GM20431 (cell line): ENCODE data around the gene ITGB2.

Source experiments
- in situ Hi-C: fragments of 300-500 bp; cut with MseI, MboI; formaldehyde crosslinking; loops from one replicate; pipeline ENCODE4 v1.15.0; 2020; ENCODE audit warnings: low sequenced_read_pairs; ENCODE audit not compliant: unreplicated experiment

The ITGB2 gene

DNA sequence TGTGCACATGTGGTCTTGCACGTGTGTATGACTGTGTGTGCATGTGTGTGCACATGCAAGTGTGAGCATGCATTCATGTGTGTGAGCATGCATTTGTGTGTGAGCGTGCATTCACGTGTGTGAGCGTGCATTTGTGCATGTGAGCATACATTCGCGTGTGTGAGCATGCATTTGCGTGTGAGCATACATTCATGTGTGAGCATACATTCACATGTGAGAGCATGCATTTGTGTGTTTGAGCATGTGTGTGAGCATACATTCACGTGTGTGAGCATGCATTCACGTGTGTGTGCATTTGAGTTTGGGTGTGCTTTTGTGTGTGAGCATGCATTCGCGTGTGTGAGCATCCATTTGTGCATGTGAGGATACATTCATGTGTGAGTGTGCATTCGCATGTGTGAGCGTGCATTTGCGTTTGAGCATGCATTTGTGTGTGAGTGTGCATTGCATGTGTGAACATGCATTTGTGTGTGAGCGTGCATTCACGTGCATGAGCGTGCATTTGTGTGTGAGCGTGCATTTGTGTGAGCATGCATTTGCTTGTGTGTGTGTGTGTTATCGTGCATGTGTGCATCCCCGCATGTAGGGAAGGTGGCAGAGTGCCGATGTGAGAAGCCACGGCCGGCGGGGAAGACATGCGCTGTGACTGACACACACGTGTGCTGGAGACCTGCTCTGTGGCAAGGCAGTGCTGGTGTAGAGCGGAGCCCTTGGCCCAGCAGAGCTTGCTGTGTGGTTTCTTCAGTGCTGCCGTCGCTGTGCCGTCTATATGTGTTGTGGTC is 18.2 kb downstream of the ITGB2 start:
- in situ Hi-C loops: no loop called here

DNA sequence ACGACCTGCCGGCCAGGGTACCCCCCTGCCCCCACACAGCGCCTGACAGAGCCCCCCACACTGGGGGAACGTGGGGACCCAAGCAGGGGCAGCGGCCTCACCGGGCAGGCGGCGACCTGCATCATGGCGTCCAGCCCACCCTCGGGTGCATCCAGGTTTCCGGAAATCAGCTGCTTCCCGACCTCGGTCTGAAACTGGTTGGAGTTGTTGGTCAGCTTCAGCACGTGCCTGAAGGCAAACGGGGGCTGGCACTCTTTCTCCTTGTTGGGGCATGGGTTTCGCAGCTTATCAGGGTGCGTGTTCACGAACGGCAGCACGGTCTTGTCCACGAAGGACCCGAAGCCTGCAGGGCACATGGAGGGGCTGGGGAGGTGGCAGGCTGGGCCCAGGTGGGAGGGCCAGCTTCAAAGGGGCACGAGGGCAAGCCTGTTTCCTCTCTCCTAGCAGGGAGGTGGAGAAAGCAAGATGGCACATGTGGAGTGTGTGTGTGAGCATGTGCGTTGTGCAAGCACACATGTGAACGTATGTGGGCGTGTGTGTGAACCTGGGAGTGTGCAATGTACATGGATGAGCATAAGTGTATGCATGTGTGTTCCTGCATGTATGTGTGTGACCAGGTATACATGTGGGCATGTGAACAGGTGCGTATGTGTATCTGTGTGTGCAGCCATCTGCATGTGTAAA is 19.2 kb downstream of the ITGB2 start:
- in situ Hi-C loops: no loop called here

DNA sequence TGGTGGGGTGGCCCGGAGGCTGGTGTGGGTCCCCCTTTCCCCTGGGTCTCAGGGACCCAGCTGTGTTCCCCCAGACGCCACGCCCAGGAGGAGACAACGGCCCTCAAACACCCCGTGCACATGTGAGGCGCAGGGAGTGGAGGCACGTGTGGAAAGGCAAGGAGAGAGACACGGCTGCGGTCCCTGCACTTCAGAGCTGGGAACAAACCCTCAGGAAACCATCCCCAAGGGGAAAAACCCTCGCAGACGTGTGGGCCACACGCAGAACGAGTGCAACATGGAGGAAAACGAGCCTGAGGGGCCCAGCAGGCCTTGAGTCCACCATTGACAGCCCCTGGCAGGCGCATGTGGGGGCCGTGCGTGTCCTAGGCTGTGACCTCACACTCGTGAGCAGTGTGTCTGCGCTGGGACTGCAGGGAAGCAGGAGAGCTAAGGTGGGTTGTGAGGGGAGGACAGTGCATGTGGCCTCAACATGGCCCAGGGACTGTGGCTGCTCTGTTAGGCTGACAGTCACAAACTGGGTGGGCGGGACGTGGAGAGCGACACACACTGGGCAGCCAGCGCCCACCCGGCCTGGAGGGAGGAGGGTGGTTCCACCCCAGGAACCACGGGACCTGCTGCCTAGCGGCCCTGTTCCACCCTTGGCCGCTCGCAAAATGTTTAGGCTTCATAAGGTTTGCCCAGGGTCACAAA is 20.0 kb downstream of the ITGB2 start:
- in situ Hi-C loops: no loop called here

DNA sequence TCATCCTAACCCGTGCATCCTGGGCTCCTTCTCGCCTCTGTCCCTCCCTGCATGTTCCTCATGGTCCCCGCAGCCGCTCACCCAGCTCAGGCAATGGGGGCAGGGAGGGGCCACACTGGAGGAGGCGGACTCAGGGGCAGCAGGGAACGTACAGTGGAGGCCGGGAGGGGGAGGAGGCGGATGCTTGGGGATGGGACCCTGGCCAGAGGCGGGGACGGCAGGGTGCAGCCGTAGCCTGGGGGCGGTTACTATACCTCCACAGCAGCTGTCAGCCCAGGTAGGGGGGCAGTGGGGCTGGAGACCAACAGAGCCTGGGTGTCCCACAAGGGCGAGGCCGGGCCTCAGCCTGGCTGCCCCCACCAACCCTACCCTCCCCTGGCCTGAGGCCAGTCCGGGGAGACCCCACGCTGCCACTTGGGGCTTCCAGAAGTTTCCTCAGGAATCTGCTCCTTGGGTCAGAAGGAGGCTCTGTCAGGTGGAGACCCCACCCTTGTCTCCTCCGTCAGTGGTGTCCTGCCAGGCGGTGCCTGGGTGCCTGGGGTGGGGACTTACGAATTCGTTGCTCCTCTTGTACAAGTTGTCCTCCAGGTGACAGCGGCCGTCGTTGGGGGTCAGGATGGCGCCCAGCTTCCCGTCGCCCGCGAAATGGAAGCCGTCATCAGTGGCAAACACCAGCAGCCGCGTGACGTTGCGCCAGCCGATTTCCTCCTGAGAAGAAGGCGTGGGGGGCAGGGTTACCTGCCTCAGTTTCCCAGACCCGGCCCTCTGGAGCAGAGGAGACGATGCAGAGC is 20.7 kb downstream of the ITGB2 start:
- in situ Hi-C loops: no loop called here

DNA sequence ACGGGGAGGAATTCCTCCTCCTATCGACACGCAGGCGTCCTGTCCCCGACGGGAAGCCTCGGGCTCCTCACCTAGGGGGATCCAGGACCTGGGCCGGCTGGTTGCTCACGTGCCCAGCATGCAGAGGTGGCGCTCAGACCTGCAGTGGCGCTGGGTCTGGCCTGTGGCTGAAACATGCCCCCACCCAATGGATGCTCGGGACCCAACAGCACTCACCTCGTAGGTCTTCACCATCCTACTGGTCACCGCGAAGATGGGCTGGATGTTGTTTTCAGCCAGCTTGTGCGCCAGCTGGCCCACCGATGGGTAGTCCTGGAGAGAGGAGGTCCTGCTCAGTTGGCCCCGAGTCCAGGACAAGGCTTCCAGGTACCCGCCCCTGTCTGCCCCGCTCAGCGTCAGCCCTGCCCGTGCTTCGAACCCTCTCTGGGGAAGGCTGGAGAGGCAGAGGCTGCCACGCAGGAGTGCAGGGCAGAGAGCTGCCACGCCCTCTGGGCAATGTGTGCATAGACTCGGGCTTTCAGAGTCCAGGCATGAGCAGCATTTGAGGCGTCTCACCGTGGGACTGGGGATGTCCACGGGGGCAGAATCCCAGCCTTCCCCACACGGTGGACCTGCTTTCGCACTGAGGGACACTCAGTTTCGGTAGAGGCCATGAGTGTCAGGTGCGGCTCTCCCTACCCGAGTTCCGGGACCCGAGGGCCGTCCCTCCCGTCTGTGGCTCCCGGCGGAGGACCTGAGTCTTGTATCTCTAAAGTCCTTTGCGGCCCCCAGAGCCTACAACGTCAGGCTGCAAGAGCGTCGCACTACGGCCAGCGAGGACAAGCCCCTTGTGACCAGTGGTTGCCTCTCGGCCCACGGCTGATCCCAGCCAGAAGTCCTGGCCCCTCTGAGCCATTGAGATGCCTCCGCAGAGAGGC is 21.6 kb downstream of the ITGB2 start:
- in situ Hi-C loops: no loop called here

DNA sequence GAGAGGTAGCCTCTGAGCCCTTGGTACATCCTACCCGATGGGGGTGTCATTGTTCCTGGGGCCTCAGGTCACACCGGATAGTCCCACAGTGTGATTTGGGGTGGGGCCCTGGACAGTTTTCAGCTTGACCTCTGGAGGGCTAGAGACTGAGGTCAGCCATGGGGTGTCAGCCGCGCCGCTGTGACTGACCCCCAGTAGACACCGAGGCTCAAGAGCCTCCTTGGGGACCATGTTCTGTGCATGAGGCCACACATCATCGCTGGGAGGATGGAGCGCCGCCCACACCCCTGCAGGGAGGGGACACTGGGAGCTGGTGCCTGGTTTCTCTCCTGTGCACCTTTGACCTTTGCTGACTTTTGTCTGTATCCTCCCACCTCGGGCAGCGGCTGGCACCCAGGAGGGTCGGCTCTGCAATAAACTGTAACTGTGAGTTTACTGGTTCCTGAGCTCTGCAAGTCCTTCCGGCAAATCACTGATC is 22.6 kb downstream of the ITGB2 start:
- in situ Hi-C loops: no loop called here

DNA sequence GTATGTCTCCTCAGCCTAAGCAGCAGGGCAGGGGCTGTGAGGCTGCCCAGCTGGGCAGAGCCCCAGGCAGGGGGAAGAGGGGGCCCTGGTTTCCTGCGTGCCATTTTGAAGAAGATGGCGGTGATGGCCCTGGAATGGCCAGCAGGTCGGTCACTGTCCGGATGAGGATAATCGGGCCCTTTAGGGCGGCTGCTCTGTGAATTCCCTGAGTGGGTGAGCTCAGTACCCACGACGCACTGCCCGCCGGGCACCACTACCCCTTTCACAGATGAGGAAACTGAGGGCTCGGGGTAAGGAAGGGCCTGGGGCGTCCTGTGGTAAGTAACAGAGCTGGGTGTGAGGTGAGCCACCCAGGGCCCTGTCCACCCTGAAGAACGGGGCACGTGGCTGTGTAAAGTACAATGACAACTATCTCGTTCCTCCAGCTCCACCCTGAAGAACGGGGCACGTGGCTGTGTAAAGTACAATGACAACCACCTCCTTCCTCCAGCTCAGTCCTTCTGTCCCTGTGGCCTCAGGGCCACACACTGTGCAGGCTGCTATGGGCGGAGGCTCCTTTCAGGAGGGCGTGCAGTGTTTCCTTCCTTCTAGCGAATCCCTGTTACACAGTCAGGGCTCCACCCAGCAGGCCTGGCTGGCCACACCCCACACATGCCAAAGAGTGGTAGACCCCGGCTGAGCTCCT is 23.2 kb downstream of the ITGB2 start:
- in situ Hi-C loops: no loop called here

DNA sequence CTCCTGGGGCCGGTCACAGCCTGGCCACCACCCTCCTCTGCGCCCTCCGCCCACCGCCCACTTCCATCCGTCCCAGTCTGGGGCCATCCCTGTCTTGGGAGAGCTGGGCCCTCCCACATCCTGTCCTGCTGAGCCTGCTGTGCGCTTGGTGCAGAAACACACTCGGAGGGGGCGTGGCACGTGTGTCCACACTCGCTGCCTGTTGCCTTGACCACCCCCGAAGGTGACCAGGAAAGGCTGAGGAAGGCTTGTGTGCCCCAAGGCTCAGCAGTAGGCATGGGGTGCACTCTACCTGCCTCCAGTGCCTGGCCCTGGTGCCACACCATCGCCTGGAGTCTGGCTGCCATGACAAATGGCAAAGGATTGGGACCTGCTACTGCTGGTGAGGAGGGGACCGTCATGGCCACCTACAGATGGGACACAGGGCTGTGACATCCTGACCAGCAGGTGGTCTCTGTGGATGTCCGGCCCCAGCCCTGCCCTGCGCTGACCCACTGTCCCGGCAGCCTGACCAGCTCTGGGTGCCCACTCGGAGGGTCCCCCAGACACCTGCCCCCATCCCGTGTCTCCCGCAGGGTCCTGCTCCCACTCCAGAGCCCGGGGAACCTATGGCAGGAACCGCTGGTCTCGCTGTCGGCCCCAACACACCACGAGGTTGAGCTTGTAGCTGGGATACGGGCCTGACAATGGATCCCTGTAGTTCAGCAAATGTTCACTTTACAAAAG is 24.0 kb downstream of the ITGB2 start:
- in situ Hi-C loops: no loop called here

DNA sequence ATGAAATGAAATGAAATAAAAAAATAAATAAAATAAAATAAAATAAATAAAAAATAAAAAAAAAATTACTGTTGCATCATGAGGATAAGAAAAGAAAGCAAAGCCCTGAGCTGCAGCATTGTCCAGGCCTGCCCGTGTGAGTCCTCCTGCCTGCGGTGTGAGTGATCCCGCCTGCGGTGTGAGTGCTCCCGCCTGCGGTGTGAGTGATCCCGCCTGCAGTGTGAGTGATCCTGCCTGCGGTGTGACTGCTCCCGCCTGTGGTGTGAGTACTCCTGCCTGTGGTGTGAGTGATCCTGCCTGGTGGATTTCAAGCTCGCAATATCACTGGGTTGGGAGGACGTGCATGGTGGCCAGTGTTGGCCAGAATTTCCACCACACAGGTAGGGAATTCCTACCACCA is 24.8 kb downstream of the ITGB2 start:
- in situ Hi-C loops: no loop called here

DNA sequence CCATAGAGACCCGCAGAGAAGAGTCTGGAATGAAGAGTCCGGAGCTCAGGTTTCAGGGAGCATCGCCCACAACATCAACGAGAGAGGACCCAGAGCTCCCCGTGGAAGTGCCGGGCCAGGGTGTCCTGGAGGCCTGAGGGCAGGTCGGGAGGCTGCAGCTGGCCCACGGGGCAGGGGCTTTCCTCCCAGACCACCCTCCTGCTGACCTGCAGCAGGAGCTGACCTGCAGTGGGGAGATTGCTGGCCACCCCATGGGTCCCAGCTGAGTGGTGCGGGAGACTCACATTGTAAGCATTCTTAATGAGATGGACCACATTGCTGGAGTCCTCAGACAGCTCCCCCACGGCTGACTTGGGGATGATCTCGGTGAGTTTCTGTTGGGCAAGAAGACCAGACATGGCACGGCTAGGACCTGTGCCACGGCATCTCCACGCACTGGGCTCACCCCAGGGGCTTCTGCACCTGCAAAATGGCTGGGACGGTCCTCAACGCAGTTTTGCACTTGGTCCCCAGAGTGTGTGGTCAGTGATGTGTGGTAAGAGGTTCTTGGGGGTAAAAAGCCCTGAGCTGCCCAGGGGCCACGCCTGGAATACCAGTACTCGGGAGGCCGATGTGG is 25.9 kb downstream of the ITGB2 start:
- in situ Hi-C loops: no loop called here

DNA sequence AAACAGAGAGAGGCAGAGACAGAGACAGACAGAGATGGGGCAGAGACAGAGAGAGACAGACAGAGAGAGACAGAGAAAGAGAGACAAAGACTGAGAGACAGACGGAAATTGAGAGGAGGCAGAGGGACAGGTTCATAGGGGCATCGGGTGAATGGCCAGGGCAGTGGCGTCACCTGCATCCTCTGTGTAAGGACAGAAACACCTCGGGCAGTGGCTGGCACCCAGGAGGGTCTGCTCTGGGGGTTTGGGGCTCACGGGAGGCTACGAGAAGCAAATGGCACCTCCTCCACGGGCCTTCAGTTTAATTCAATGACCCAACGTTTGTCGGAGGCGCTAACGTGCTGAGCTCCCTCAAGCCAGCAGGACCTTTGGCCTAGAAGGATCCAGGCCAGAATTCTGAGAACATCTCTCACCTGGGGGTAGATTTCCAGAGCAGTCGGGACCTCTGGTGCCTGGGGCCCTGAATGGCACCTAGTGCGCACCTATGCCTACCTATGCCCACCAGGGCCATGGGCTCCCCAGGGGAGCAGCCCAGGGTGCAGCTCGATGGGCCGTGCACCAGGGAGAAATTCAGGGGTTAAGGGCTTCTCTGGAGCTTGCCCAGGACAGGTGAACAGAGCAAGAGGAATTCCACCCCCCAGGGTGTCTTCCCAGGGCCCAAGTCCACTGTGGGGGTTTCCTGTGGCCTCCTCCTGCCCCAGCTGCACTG is 26.6 kb downstream of the ITGB2 start:
- in situ Hi-C loops: no loop called here

DNA sequence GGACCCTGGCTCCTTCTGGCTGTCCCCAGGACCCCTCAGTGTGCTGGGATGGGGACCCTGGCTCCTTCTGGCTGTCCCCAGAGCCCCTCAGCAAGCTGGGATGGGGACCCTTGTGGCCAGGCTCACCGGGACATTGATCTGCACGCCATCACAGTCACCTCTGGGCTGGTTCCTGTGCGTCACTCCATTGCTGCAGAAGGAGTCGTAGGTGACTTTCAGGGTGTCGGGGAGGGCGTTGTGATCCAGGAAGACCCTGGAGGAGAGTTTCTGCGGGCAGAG is 27.5 kb downstream of the ITGB2 start:
- in situ Hi-C loops: no loop called here

DNA sequence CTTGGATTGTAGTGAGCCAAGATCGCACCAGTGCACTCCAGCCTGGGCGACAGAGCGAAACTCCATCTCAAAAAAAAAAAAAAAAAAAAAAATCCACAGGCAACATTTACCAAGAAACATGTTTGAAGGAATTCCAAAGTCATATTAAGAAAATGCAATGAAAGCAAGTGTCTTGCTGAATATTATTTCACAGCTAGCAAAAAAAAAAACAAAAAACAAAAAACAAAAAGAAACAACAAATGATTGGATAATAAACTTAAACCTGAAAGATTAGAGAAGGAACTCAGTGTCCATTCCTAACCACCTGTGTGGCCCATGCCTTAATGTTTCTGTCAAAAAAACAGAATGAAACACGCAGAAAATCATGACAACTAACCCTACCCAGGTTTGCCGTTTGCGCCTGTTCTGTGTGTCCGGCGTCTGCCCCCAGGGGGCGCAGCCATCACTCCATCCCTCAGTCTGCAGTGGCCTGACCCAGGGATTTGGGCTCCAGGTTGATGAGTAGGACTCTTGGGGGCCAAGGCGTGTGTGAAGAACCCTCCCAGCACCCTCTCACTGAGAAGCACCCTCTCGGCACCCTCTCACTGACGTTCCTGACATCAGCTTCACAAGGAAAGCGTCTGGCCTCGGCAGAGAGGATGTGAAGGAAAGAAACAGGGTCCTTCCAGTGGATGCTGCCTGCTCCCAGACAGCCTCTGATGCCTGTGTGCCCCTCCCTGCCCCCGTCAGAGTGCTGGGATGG is 28.0 kb downstream of the ITGB2 start:
- in situ Hi-C loops: no loop called here

DNA sequence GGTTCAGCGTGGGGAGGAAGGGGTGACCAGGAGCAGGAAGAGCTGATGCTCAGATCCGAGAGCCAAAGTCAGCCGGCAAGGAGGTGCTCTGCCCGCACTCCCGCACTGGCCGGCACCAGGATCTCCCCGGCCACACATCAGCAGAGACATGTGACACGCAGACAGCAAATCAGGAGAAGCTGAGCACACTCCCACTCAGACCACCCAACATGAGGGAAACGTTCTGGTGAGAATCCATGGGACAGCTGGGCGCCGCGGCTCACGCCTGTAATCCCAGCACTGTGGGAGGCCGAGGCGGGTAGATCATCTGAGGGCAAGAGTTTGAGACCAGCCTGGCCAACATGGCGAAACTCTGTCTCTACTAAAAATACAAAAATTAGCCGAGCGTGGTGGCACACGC is 28.6 kb downstream of the ITGB2 start:
- in situ Hi-C loops: no loop called here

DNA sequence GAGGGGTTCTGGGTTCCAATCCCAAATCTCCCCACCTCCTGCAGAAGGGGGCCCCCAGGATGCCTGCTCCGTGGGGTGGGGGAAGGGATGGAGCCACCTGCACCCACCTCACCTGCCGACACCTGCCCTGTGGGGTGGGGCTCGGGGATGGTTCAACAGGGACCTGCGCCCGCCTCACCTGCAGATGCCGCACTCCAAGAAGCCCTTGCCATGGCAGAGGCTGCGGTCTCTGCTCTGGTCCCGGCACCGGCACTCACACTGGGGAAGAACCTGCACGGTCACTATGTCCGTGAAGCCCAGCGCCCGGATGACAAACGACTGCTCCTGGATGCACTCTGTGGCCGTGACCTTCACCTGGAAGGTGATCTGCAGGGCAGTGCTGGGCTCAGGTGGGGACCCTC is 29.1 kb downstream of the ITGB2 start:
- in situ Hi-C loops: no loop called here

DNA sequence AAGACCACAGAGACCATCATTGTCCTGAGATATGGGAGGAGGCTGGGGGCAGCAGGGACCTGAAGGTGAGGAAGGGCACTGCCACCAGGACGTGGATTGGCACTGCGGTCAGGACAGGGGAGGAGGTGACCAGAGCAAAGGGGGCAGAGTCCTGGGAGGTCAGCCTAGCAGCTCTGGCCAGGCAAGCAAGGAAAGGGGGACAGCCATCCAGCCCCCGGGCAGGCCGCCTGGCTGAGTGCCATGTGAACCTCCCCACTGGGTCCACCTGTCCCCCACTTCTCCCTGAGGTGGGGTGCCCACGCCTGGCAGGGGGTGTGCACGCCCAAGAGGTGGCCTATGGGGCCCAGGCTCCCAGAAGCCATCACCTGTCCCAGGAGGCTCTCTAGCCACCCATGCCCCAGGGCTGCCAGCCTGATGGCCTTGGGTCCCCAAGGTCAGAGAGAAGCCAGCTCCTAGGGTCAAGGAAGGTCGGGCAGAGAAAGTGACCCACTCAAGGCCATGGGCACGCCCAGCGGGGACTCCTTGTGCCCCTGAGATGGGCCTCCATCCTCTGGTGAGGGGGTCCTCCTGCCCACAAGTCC is 29.6 kb downstream of the ITGB2 start:
- in situ Hi-C loops: no loop called here
